ENCODE results near the gene GALNT11. TPM values are rescaled to one million over a fixed set of nuclear protein-coding genes. Genes with fewer than 3 reads are reported as not detected.

The GALNT11 gene
- total RNA-seq, 1 experiment from 2014 or later, result 24.1 TPM

DNA sequence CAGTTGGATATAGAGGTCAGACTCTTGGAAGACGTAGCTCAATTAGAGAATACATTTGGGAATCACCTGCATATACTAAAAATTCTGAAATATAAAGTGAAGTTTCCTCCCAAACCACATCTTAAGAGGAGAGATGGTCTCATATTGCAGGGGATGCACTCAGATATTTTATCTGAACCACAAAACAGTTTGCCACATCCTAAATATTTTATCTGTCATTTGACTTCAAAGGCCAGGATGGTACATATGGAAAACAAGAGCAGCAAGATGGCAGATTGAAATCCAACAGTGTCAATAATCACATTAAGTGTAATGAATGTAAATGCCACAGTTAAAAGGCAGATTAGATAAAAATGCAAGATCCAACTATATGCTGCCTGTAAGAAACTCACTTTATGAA is 97.1 kb downstream of the GALNT11 start:
- no peaks in the 10 kb centered on the region for H3K27me3 Mint-ChIP-seq (ENCODE audit: low read depth)
- WGBS (ENCODE audit: extremely low coverage, insufficient read length, low lambda C conversion rate), result no CpG with 5 or more reads among the region's 1 CpG
- no peak overlapping the region for H3K4me3 Mint-ChIP-seq
- no peak overlapping the region for H3K4ac ChIP-seq (ENCODE audit: low read depth, low read length)
- no peaks in the 10 kb centered on the region for H3K9me3 ChIP-seq (ENCODE audit: control insufficient read depth, low read depth, low read length)
- no peak overlapping the region for H2AFZ ChIP-seq (ENCODE audit: low read length)
- H2BK12ac ChIP-seq (ENCODE audit: insufficient read length, low read depth, low read length), result no peak overlapping the region
- peaks cover 4 to 7% of the 10 kb centered on the region in 2 experiments; a peak in 4 of 5 replicates for H3K9me3 Mint-ChIP-seq
- H3K79me2 ChIP-seq (ENCODE audit: insufficient read depth, low read length), result no peaks in the 10 kb centered on the region
- no peak overlapping the region for H3K18ac ChIP-seq (ENCODE audit: insufficient read length, low read depth, low read length)
- no peak for DNase-seq
- H3K79me1 ChIP-seq (ENCODE audit: insufficient read depth, low read depth, low read length, poor library complexity, severe bottlenecking), result no peaks in the 10 kb centered on the region
- H3K4me2 ChIP-seq (ENCODE audit: insufficient read depth, insufficient read length, low read length), result no peak overlapping the region
- no peak overlapping the region for H2BK20ac ChIP-seq (ENCODE audit: low read depth, low read length, poor library complexity, severe bottlenecking)
- H4K20me1 ChIP-seq (ENCODE audit: control insufficient read depth, insufficient read depth, insufficient read length), result no peaks in the 10 kb centered on the region
- H3K23me2 ChIP-seq (ENCODE audit: insufficient read length, low read depth, low read length, poor library complexity, severe bottlenecking), result no peaks in the 10 kb centered on the region
- peaks cover 5 to 6% of the 10 kb centered on the region in 2 experiments for H3K4me1 Mint-ChIP-seq
- H3K23ac ChIP-seq (ENCODE audit: insufficient read length, low read depth, low read length), result no peak overlapping the region
- no peak overlapping the region for H3K9ac ChIP-seq (ENCODE audit: extremely low read depth, insufficient read length, low read length)
- H3K36me3 Mint-ChIP-seq (ENCODE audit: insufficient read depth in 1 of 3, low read depth in 3 of 3), result peaks cover 38 to 74% (median 66%) of the 10 kb centered on the region in 3 experiments
- H2BK15ac ChIP-seq (ENCODE audit: low read depth, low read length), result no peak overlapping the region
- H3K27me3 ChIP-seq (ENCODE audit: insufficient read depth, low read length), result no peaks in the 10 kb centered on the region
- no peak overlapping the region for H2AK5ac ChIP-seq (ENCODE audit: insufficient read length, low read length)
- H4K5ac ChIP-seq (ENCODE audit: insufficient read length, low read depth, low read length), result no peak overlapping the region
- no peak overlapping the region for H4K8ac ChIP-seq (replicated peaks; ENCODE audit: insufficient read length, low read depth, low read length)
- no peaks in the 10 kb centered on the region for H3K4me1 ChIP-seq (ENCODE audit: insufficient read depth, low read length)
- TF ChIP-seq, protein P1, sequence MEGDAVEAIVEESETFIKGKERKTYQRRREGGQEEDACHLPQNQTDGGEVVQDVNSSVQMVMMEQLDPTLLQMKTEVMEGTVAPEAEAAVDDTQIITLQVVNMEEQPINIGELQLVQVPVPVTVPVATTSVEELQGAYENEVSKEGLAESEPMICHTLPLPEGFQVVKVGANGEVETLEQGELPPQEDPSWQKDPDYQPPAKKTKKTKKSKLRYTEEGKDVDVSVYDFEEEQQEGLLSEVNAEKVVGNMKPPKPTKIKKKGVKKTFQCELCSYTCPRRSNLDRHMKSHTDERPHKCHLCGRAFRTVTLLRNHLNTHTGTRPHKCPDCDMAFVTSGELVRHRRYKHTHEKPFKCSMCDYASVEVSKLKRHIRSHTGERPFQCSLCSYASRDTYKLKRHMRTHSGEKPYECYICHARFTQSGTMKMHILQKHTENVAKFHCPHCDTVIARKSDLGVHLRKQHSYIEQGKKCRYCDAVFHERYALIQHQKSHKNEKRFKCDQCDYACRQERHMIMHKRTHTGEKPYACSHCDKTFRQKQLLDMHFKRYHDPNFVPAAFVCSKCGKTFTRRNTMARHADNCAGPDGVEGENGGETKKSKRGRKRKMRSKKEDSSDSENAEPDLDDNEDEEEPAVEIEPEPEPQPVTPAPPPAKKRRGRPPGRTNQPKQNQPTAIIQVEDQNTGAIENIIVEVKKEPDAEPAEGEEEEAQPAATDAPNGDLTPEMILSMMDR (conservative IDR thresholded peaks at IDR 0.05), result no peak
- no peak overlapping the region for H4K91ac ChIP-seq (ENCODE audit: insufficient read length, low read depth, low read length)
- no peak overlapping the region for H3K14ac ChIP-seq (ENCODE audit: insufficient read depth, low read length)
- H3K27ac ChIP-seq (ENCODE audit: insufficient read length, low read depth, low read length), result no peak overlapping the region
- H3K27ac Mint-ChIP-seq, result no peak overlapping the region; a peak in 1 of 7 replicates
- no peak overlapping the region for H3T11ph ChIP-seq (ENCODE audit: low read length)
- H2BK5ac ChIP-seq (ENCODE audit: insufficient read length, low read length), result no peak overlapping the region
- no peak overlapping the region for H3K56ac ChIP-seq (ENCODE audit: insufficient read length, low read depth, low read length)
- no peak overlapping the region for H2BK120ac ChIP-seq (ENCODE audit: low read depth, low read length, poor library complexity, severe bottlenecking)
